HG03095 (cell line): ENCODE results near the gene LGALS4.
"Not testable (repeated sequence)": the region's sequence is repeated elsewhere in the genome, so short reads cannot be mapped to it uniquely, and the experiment has no call there.

Source experiments
- ATAC-seq: cut with Tn5 transposase; IDR thresholded peaks from one replicate; pipeline ENCODE4 v1.9.1; 2021; ENCODE audit warnings: moderate library complexity; ENCODE audit not compliant: unreplicated experiment

LGALS4 gene

GRCh38 chr19:38843175-38843758, 30.5 kb upstream of the LGALS4 start:
- ATAC-seq: no peak

GRCh38 chr19:38842439-38843174, 29.9 kb upstream of the LGALS4 start:
- no peak for ATAC-seq

GRCh38 chr19:38841787-38842438, 29.2 kb upstream of the LGALS4 start:
- ATAC-seq: no peak

GRCh38 chr19:38841180-38841766, 28.5 kb upstream of the LGALS4 start:
- ATAC-seq: no peak

GRCh38 chr19:38840583-38840968, 27.8 kb upstream of the LGALS4 start:
- no peak for ATAC-seq

- ATAC-seq: no peak
Observed at GRCh38 chr19:38839816-38840582, 27.3 kb upstream of the LGALS4 start.

- no peak for ATAC-seq
Observed at GRCh38 chr19:38838986-38839761, 26.4 kb upstream of the LGALS4 start.

- no peak for ATAC-seq
Observed at GRCh38 chr19:38838208-38838985, 25.7 kb upstream of the LGALS4 start.

- ATAC-seq: no peak
Observed at GRCh38 chr19:38837656-38838121, 24.9 kb upstream of the LGALS4 start.

GRCh38 chr19:38836983-38837626, 24.4 kb upstream of the LGALS4 start:
- no peak for ATAC-seq

GRCh38 chr19:38836159-38836982, 23.6 kb upstream of the LGALS4 start:
- no peak for ATAC-seq

- no peak for ATAC-seq
Observed at GRCh38 chr19:38834590-38834989, 21.8 kb upstream of the LGALS4 start.

GRCh38 chr19:38834104-38834490, 21.4 kb upstream of the LGALS4 start:
- no peak for ATAC-seq

- no peak for ATAC-seq
Observed at GRCh38 chr19:38833092-38833425, 20.3 kb upstream of the LGALS4 start.

GRCh38 chr19:38831142-38831605, 18.4 kb upstream of the LGALS4 start:
- ATAC-seq: peak; percentile 46

- no peak for ATAC-seq
Observed at GRCh38 chr19:38830039-38830733, 17.4 kb upstream of the LGALS4 start.

GRCh38 chr19:38829203-38829602, 16.5 kb upstream of the LGALS4 start:
- ATAC-seq: not testable (repeated sequence)
